Chondrocyte (in vitro differentiated cells): ENCODE data around the gene ASB16. TPM values are rescaled to one million over a fixed set of nuclear protein-coding genes. Genes with fewer than 3 reads are reported as not detected.
A peak's percentile ranks its signal among the peaks of the same experiment; 100 is the strongest.

ENCODE experiments used
- DNase-seq: peaks from one replicate; pipeline ENCODE4 v3.0.0; 2021; ENCODE audit warnings: mixed read lengths, low spot score
- H3K27ac Mint-ChIP-seq: one replicate; pipeline ENCODE4 v1.8.0; 2021; ENCODE audit warnings: mild to moderate bottlenecking, moderate library complexity, mixed read lengths; ENCODE audit not compliant: unreplicated experiment
- H3K27me3 Mint-ChIP-seq: 2 replicates; pipeline ENCODE4 v1.8.0; 2021; ENCODE audit warnings: low read depth, mixed read lengths
- H3K36me3 Mint-ChIP-seq: 2 replicates; pipeline ENCODE4 v1.8.0; 2021; ENCODE audit warnings: low read depth, mixed read lengths
- H3K4me1 Mint-ChIP-seq: 2 replicates; pipeline ENCODE4 v1.8.0; 2021; ENCODE audit warnings: low read depth, mild to moderate bottlenecking, mixed read lengths
- H3K4me3 Mint-ChIP-seq: one replicate; pipeline ENCODE4 v1.8.0; 2021; ENCODE audit warnings: mild to moderate bottlenecking, moderate library complexity, mixed read lengths; ENCODE audit not compliant: unreplicated experiment
- H3K9me3 Mint-ChIP-seq: 2 replicates; pipeline ENCODE4 v1.8.0; 2021; ENCODE audit warnings: low read depth, mixed read lengths
- CTCF ChIP-seq: fragments of 200-600 bp; sonication (generic); IDR thresholded peaks from 2 replicates; pipeline ENCODE4 v1.5.0; 2021; ENCODE audit warnings: antibody characterized with exemption, mild to moderate bottlenecking, moderate library complexity
- total RNA-seq: library from RNA; stranded (reverse); gene quantifications from 3 replicates; pipeline ENCODE4 v1.2.1, GENCODE V29; 2021

Gene ASB16
- total RNA-seq, 1 donor from 2014 or later = not detected

- H3K36me3 Mint-ChIP-seq = peaks cover 6% of the 10 kb centered on the region
- peak overlapping the region; percentile 99 for H3K27ac Mint-ChIP-seq
- DNase-seq = no peak
These were observed 16.8 kb downstream of the ASB16 start for GRCh38 chr17:44187131-44187899.

GRCh38 chr17:44188576-44189403 lies 18.3 kb downstream of the ASB16 start:
- no peaks in the 10 kb centered on the region for H3K9me3 Mint-ChIP-seq
- H3K36me3 Mint-ChIP-seq = peaks cover 6% of the 10 kb centered on the region
- peak overlapping the region; percentile 99 for H3K4me3 Mint-ChIP-seq
- no peak for TF ChIP-seq CTCF
- H3K27me3 Mint-ChIP-seq = no peaks in the 10 kb centered on the region
- H3K4me1 Mint-ChIP-seq = peaks cover 32% of the 10 kb centered on the region
- no peak for DNase-seq
- H3K27ac Mint-ChIP-seq = peak overlapping the region; percentile 99

More at GRCh38 chr17:44187131-44187899, 16.8 kb downstream of the ASB16 start:
- H3K9me3 Mint-ChIP-seq = no peaks in the 10 kb centered on the region
- no peaks in the 10 kb centered on the region for H3K27me3 Mint-ChIP-seq
- H3K4me3 Mint-ChIP-seq = peak overlapping the region; percentile 99
- peaks cover 32% of the 10 kb centered on the region for H3K4me1 Mint-ChIP-seq
- no peak for TF ChIP-seq CTCF

- H3K36me3 Mint-ChIP-seq = peaks cover 12% of the 10 kb centered on the region
- H3K27ac Mint-ChIP-seq = peak overlapping the region; percentile 78
- H3K27me3 Mint-ChIP-seq = no peaks in the 10 kb centered on the region
- no peak for DNase-seq
- no peaks in the 10 kb centered on the region for H3K9me3 Mint-ChIP-seq
- no peak overlapping the region for H3K4me3 Mint-ChIP-seq
- peaks cover 25% of the 10 kb centered on the region for H3K4me1 Mint-ChIP-seq
- TF ChIP-seq CTCF = no peak
These were observed 20.0 kb downstream of the ASB16 start for GRCh38 chr17:44190481-44190880.

GRCh38 chr17:44191369-44191768 lies 20.9 kb downstream of the ASB16 start:
- TF ChIP-seq CTCF = no peak
- Mint-ChIP-seq H3K27me3 (no peaks in the 10 kb centered on the region), H3K4me1 (peaks cover 20% of the 10 kb centered on the region), H3K4me3 (no peak overlapping the region), H3K36me3 (peaks cover 12% of the 10 kb centered on the region), H3K27ac (peak overlapping the region; percentile 78), H3K9me3 (no peaks in the 10 kb centered on the region)
- DNase-seq = no peak

- TF ChIP-seq CTCF = no peak
- H3K27ac Mint-ChIP-seq = peak overlapping the region; percentile 63
These were observed 21.5 kb downstream of the ASB16 start for GRCh38 chr17:44191941-44192496.

More at GRCh38 chr17:44191941-44192496, 21.5 kb downstream of the ASB16 start:
- Mint-ChIP-seq H3K4me1 (peaks cover 23% of the 10 kb centered on the region), H3K9me3 (no peaks in the 10 kb centered on the region), H3K4me3 (no peak overlapping the region), H3K27me3 (no peaks in the 10 kb centered on the region), H3K36me3 (peaks cover 14% of the 10 kb centered on the region)
- no peak for DNase-seq
